OCI-LY7 (cell line): ENCODE measurements around the gene RNF125. TPM values are rescaled to one million over a fixed set of nuclear protein-coding genes. Genes with fewer than 3 reads are reported as not detected.
"Not testable (repeated sequence)": the region's sequence is repeated elsewhere in the genome, so short reads cannot be mapped to it uniquely, and the experiment has no call there.

Experiments
- BruUV-seq: library from RNA; stranded (reverse); fragments of 400-500 nt; replicated peaks from 2 replicates; lab custom pipeline; 2021; lab: Mats Ljungman, UMichigan
- CTCF ChIA-PET: fragments of 300-600 bp; sonication (Branson Sonifier 250); formaldehyde crosslinking; loops from one replicate; lab custom pipeline; 2022; ENCODE audit warnings: antibody characterized with exemption; ENCODE audit not compliant: unreplicated experiment; lab: Charles Lee
- POLR2A ChIA-PET: fragments of 300-600 bp; sonication (Branson Sonifier 250); formaldehyde crosslinking; loops from one replicate; lab custom pipeline; 2022; ENCODE audit warnings: antibody characterized with exemption; lab: Charles Lee
- DNase-seq: peaks from one replicate; pipeline ENCODE4 v3.0.0-alpha.2; 2015; ENCODE audit warnings: low spot score
- H2AFZ ChIP-seq: fragments of 200-600 bp; sonication (generic), shearing (Covaris generic); 2 replicates; pipeline ENCODE4 v1.6.1; 2014; ENCODE audit warnings: mild to moderate bottlenecking, antibody characterized with exemption, low read length, moderate library complexity
- H3K27ac ChIP-seq: fragments of 200-600 bp; sonication (generic); 2 replicates; pipeline ENCODE4 v1.5.1; 2014; ENCODE audit warnings: mixed run types, low read depth, mild to moderate bottlenecking, moderate library complexity, low read length, inconsistent platforms; ENCODE audit not compliant: poor library complexity, severe bottlenecking
- H3K36me3 ChIP-seq: fragments of 200-600 bp; sonication (generic); 2 replicates; pipeline ENCODE4 v1.6.1; 2014; ENCODE audit warnings: mild to moderate bottlenecking, antibody characterized with exemption, low read length, moderate library complexity, mixed read lengths; ENCODE audit not compliant: insufficient read depth
- H3K4me1 ChIP-seq: fragments of 200-600 bp; sonication (generic); 2 replicates; pipeline ENCODE4 v1.5.1; 2014; ENCODE audit warnings: mild to moderate bottlenecking, low read length; ENCODE audit not compliant: insufficient read depth, poor library complexity, severe bottlenecking
- H3K4me2 ChIP-seq: fragments of 200-600 bp; sonication (generic); 2 replicates; pipeline ENCODE4 v1.6.1; 2014; ENCODE audit warnings: mild to moderate bottlenecking, low read length
- H3K4me3 ChIP-seq: fragments of 200-600 bp; sonication (generic); 2 replicates; pipeline ENCODE4 v1.5.1; 2014; ENCODE audit warnings: mild to moderate bottlenecking, low read depth, low read length; ENCODE audit not compliant: poor library complexity, severe bottlenecking
- H3K79me2 ChIP-seq: fragments of 200-600 bp; sonication (generic); 2 replicates; pipeline ENCODE4 v1.6.1; 2016; ENCODE audit warnings: low read depth, mild to moderate bottlenecking, low read length, moderate library complexity, mixed read lengths; ENCODE audit not compliant: insufficient read depth
- H3K9me2 ChIP-seq: fragments of 200-600 bp; sonication (generic); 2 replicates; pipeline ENCODE4 v1.6.1; 2016; ENCODE audit warnings: mild to moderate bottlenecking, low read length, mixed read lengths; ENCODE audit not compliant: insufficient read depth
- H3K9me3 ChIP-seq: fragments of 200-600 bp; sonication (generic); 2 replicates; pipeline ENCODE4 v1.6.1; 2014; ENCODE audit warnings: mild to moderate bottlenecking, mixed run types, low read length, mixed read lengths
- H4K20me1 ChIP-seq: fragments of 200-600 bp; sonication (generic); 2 replicates; pipeline ENCODE4 v1.6.1; 2014; ENCODE audit warnings: mild to moderate bottlenecking, antibody characterized with exemption, low read length, moderate library complexity, mixed read lengths; ENCODE audit not compliant: insufficient read depth
- CTCF ChIP-seq: fragments of 200-600 bp; sonication (generic); conservative IDR thresholded peaks from 2 replicates; pipeline ENCODE4 v1.5.1; 2014; ENCODE audit warnings: mild to moderate bottlenecking, antibody characterized with exemption, low read length, moderate library complexity, mixed read lengths
- EZH2phosphoT487 ChIP-seq: fragments of 200-600 bp; sonication (generic); IDR thresholded peaks from 2 replicates; pipeline ENCODE4 v1.6.1; 2018; ENCODE audit warnings: low read depth, borderline replicate concordance, mild to moderate bottlenecking, mixed run types, antibody characterized with exemption, low read length, moderate library complexity, mixed read lengths
- intact Hi-C: fragments of 100-400 bp; cut with micrococcal nuclease; formaldehyde crosslinking; loops from one replicate; pipeline ENCODE4 v1.10.0; 2022; ENCODE audit not compliant: unreplicated experiment
- total RNA-seq, 2 experiments: library from RNA; depleted of rRNA in 1 of 2; stranded (reverse); fragments of >200 nt in 1 of 2; shearing (Covaris generic) in 1 of 2; gene quantifications; 2 replicates each; pipeline ENCODE4 v1.2.3, GENCODE V29; 2014 to 2022

RNF125 gene
- total RNA-seq, 2 experiments from 2014 or later, result 1.2 to 3.2 TPM

GRCh38 chr18:31996007-31996406 lies 22.6 kb upstream of the RNF125 start:
- Histone ChIP-seq H4K20me1 (no peaks in the 10 kb centered on the region), H3K4me2 (no peak overlapping the region), H3K4me3 (no peak overlapping the region), H3K9me2 (no peaks in the 10 kb centered on the region), H3K4me1 (no peaks in the 10 kb centered on the region), H3K9me3 (no peaks in the 10 kb centered on the region), H2AFZ (no peak overlapping the region), H3K79me2 (no peaks in the 10 kb centered on the region), H3K27ac (no peak overlapping the region), H3K36me3 (no peaks in the 10 kb centered on the region)
- no TSS peak for BruUV-seq
- intact Hi-C loops, result no loop called here
- TF ChIP-seq CTCF (no peak), EZH2phosphoT487 (no peak)
- no peak for DNase-seq
- ChIA-PET POLR2A (interaction anchor here (1.5 kb wide), 1 partner anchor 18 kb away, joined by 4 read pairs; no protein-coding TSS in a partner anchor), CTCF (no interaction called here)

- TF ChIP-seq CTCF (no peak), EZH2phosphoT487 (no peak)
- Histone ChIP-seq H3K4me3 (no peak overlapping the region), H2AFZ (no peak overlapping the region), H3K79me2 (no peaks in the 10 kb centered on the region), H4K20me1 (no peaks in the 10 kb centered on the region), H3K4me2 (no peak overlapping the region), H3K9me3 (no peaks in the 10 kb centered on the region), H3K36me3 (no peaks in the 10 kb centered on the region), H3K4me1 (no peaks in the 10 kb centered on the region), H3K9me2 (no peaks in the 10 kb centered on the region), H3K27ac (no peak overlapping the region)
- no peak for DNase-seq
- ChIA-PET POLR2A (interaction anchor here (0.6 kb wide), 1 partner anchor 798 kb away, joined by 4 read pairs; no protein-coding TSS in a partner anchor), CTCF (no interaction called here)
- BruUV-seq, result no TSS peak
- intact Hi-C loops, result no loop called here
These were observed 19.7 kb upstream of the RNF125 start for GRCh38 chr18:31998880-31999412.

GRCh38 chr18:32001141-32001540 lies 17.5 kb upstream of the RNF125 start:
- H3K79me2 ChIP-seq, H3K4me2 ChIP-seq, H4K20me1 ChIP-seq, POLR2A ChIA-PET, BruUV-seq, H3K4me1 ChIP-seq, intact Hi-C loops, H3K4me3 ChIP-seq, DNase-seq, H3K36me3 ChIP-seq, H2AFZ ChIP-seq, H3K9me2 ChIP-seq, H3K9me3 ChIP-seq, H3K27ac ChIP-seq, CTCF ChIA-PET: not testable (repeated sequence)

- BruUV-seq, POLR2A ChIA-PET, DNase-seq, H3K36me3 ChIP-seq, intact Hi-C loops, H3K27ac ChIP-seq, H4K20me1 ChIP-seq, H2AFZ ChIP-seq, H3K9me2 ChIP-seq, CTCF ChIA-PET, H3K4me1 ChIP-seq, H3K9me3 ChIP-seq, H3K79me2 ChIP-seq, H3K4me3 ChIP-seq, H3K4me2 ChIP-seq: not testable (repeated sequence)
These were observed 14.8 kb upstream of the RNF125 start for GRCh38 chr18:32003822-32004221.
